GDM1 (cell line): ENCODE data around the gene ZNF718.
A peak's percentile ranks its signal among the peaks of the same experiment; 100 is the strongest.
"Not testable (repeated sequence)": the region's sequence is repeated elsewhere in the genome, so short reads cannot be mapped to it uniquely, and the experiment has no call there.

Experiments used
- DNase-seq: peaks from one replicate; lab custom pipeline; 2025; lab: John Stamatoyannopoulos, UW

ZNF718 gene

GRCh38 chr4:124275-125081 is at the start of gene ZNF718:
TSS of gene ZNF718 (plus strand) at chr4:124501. CDS start at chr4:124671, 170 bp downstream.
- DNase-seq, result no peak

DNA sequence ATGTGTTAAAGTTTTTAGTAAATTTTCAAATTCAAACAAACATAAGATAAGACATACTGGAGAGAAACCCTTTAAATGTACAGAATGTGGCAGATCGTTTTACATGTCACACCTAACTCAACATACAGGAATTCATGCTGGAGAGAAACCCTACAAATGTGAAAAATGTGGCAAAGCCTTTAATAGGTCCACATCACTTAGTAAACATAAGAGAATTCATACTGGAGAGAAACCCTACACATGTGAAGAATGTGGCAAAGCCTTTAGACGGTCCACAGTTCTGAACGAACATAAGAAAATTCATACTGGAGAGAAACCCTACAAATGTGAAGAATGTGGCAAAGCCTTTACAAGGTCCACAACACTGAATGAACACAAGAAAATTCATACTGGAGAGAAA is 38.4 kb upstream of the ZNF718 start:
- DNase-seq, result no peak

- not testable (repeated sequence) for DNase-seq
Observed at GRCh38 chr4:86559-87324, 37.6 kb upstream of the ZNF718 start.

- no peak for DNase-seq
Observed at GRCh38 chr4:98386-98785, 25.9 kb upstream of the ZNF718 start.

DNA sequence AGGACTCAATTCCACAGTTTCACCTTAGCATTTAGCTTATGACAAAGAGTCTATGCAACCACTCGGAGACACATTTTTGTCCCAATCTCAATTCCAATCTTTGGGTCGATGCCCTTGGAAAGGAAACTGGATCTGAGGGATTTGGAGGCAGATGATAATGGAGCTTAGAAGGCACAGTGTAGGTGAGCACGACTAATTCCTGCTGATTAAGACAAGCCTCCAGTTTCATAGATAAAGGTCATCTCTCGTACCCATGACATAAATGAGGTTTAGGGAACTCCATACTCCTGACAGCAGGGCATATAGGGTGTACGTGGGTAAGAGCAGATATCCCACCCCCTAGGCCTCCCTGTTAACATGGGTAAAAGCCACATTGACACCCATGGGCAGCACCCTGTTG is 24.4 kb upstream of the ZNF718 start:
- DNase-seq, result no peak

DNA sequence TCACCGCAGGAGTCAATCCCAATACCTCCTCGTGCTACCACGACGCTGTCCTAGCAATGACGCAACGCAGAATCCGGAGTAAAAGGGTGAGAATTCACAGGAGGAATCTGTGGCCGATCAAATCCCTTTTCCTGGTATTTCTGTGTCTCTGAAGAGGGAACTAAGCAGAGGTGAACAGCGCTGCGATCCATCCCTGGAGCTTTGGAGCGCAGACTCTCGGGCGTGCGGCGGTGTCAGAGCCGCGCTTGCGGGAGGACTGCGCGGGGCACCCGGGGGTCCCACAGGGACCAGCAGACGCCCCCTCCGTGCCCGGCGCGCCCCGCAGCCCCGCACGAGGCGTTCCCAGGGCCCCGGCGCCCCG is 17.2 kb upstream of the ZNF718 start:
- no peak for DNase-seq

DNA sequence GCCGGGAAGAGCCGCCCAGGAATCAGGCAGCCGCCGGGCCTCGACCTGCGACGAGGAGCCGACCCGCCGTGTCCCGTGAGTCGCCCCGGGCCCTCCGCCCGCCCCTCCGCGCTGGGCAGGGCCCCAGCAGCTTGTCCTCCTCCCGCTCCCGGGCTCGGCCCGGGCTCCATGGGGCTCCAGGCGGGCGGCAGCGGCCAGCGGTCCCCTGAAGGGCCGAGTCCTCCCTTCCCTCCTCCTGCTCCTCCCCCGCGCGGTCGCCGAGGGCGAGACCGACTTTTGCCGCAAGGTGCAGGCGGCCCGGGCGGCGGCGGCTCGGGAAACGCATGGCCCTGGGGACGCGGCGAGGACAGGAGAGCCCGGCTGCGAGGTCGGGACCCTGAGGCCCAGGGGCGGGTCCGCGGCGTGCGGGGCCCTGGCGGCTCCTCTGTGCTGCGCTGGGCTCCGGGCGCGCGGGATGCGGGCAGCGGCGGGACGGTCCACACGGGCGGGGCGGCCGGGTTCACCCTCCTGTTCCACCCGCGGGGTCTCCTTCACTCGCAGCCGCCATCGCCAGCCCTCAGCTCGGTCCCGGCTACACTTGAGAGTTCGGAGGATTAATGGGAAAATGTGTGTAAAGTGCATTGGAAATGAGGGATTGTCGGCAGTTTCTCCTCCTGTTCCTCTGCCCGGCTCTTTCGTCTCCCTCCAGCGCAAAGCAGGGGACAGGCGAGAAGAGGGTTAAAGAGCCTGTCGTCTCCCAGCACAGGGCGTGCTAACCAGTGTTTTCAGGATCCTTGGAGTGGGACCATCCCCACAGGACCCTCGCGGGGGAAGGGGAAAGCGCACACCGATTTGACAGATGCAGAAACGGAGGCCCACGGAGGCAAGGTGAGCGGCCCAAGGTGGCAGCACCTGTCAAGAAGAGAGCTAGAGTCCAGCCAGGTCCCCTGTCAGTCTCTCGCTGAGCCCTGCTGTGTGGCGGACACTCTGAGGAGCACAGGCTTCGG is 16.6 kb upstream of the ZNF718 start:
- DNase-seq, result no peak

DNA sequence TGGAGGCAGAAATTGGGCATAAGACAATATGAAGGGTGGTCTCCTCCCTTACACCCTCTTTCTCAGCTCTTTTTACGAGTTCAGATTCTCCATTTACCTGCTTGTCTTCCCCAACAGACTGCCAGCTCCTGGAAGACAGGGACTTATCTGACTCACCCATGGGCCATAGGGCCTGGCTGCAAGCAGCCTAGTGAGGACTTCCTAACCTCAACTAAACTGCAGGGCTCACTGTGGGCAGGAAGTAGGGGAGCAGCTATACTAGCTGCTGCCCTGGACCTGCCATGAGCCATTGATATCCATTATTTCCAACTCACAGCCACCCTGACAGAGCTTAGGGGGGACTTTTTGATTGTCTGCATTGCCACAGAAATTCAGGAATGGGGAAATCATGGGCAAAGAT is 11.5 kb upstream of the ZNF718 start:
- DNase-seq, result no peak

GRCh38 chr4:113732-114131 is 10.6 kb upstream of the ZNF718 start:
- DNase-seq, result no peak

DNA sequence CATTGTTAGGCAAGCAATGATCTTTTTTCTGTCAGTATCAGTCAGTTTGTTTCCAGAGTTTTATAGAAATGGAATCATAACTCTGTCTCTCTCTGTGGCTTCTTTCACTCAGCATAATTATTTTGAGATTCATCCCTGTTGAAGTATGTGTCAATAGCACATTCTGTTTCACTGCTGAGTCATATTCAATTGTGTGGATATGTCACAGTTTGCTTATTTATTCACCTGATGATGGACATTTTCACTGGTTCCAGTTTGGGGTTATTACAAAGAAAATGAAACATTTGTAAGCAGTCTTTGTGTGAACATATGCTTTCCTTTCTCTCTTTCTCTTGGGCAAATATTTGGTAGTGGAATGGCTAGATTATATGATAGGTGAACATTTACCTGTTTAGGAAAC is 10.2 kb upstream of the ZNF718 start:
- no peak for DNase-seq

- DNase-seq, result no peak
Observed at GRCh38 chr4:116499-116898, 7.8 kb upstream of the ZNF718 start.

DNA sequence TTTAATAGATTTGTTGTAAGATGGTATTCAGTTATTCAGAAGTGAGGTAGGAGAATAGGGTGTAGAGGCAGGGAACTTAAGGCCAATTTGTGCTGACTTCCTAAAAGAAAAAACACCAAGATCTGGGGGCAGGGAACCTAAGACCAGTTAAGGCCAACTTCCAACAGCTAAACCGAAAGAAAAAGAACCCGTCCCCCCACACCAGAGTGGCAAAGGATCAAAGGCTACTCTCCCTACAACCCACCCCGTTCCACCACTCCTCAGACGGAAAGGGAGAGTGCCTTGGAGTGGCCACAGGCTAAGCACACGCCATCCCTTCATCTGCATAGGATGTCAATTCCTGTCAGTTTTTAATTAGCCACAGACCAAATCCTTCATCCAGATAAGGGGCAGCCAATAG is 3.7 kb upstream of the ZNF718 start:
- no peak for DNase-seq

DNA sequence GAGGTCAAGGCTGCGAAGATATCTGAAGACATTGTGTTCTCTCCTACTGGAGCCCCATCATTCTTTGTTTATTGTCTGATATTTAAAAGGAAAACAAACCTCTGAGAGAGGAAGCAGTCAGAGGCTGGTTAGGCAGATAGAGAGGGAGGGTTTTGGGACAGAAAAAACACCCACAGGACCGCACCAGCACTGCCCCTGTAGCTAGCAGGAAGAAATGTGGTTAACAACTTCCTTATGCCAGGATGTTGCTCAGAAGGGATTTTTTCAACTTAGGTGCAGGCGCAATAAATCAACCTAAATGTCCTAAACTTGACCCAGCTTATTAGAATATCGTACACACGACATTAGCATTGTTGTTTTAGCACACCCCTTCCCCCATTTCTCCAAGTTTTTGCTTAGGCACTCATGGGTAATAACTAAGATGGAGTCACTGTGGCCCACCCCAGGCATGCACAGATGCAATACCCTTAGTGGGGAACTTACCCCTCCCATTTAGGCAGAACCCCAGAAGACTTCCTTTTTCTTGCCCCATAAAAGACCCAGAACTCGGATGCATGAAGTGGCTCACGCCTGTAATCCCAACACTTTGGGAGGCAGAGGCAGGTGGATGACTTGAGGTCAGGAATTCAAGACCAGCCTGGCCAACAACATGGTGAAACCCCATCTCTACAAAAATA is 2.8 kb upstream of the ZNF718 start:
- DNase-seq, result peak; percentile 82

DNA sequence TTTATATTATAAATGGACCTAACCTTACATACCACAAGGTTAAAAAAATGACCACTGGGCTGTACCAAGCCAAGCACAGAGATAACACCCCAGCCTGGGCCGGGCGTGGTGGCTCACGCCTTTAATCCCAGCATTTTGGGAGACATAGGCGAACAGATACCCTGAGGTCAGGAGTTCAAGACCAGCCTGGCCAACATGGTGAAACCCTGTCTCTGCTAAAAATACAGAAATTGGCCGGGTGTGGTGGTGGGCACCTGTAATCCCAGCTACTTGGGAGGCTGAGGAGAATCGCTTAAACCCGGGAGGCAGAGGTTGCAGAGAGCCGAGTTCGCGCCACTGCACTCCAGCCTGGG is 403 bp upstream of the ZNF718 start:
- not testable (repeated sequence) for DNase-seq

DNA sequence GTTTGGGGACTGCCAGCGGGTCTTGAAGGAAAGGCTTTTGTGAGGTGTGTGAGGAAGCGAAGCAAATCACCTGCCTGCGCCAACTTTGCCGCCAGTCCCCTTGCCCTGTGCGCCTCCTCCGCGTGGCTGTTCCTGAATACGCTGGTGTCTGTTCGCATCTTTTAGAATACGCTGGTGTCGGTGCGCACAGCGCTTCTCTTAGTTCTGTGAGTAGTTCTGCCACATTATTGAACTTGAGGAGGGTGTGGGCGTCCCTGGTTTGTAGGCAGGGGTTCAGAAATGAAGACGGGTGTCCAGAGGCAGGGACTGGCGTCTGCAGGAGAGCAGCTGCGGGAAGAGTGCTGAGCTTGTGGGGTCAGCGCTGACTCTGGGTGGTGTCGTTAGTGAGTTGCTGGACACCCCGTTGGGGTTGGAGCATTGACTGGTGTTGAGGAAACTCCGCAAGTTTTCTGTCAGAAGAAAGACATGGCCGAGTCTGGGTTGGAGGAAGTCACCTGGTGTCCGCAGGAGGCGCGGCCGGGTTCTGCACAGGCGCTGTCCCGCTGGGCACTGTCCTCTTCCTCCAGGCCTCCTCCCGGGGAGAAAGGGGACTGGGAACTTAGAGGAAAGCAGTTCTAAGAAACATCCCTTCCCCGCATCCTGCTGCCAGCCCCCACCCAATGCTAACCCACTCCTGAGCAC is 930 bp downstream of the ZNF718 start:
- DNase-seq, result no peak

- no peak for DNase-seq
Observed at GRCh38 chr4:125833-126232, 1.5 kb downstream of the ZNF718 start.

GRCh38 chr4:132483-132882 is 8.2 kb downstream of the ZNF718 start:
- no peak for DNase-seq

DNA sequence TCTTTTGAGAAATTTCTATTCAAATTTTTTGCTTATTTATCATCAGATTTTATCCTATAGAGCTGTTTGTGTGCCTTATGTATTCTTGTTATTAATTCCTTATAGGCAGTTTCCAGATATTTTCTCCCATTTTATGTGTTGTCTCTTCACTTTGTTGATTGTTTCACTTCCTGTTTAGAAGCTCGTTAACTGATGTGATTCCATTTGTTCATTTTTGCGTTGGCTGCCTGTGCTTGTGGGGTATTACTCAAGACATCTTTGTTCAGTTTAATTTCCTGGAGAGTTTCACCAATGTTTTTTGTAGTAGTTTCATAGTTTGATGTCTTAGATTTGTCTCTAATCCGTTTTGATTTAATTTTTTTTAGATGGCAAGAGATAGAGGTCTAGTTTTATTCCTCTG is 14.6 kb downstream of the ZNF718 start:
- DNase-seq, result no peak

DNA sequence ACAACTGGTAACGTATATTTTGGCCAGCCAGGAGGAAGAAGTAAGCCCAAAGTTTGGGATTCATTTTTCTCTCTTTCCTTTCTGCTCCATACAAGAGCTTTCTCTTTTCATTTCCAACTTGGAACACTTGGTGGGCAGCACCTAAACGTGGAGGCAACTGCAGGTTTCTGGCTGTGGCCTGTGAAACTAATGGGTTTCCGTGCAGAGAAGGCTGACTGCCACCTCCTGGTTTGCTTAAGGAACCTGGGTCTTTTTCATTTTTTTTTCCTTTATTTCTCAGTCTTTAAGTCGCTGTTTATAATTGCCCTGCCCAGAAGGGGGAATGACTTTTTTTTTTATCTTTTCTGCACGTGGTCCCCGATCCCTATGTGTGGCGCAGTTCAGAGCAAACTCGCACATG is 15.4 kb downstream of the ZNF718 start:
- no peak for DNase-seq

DNA sequence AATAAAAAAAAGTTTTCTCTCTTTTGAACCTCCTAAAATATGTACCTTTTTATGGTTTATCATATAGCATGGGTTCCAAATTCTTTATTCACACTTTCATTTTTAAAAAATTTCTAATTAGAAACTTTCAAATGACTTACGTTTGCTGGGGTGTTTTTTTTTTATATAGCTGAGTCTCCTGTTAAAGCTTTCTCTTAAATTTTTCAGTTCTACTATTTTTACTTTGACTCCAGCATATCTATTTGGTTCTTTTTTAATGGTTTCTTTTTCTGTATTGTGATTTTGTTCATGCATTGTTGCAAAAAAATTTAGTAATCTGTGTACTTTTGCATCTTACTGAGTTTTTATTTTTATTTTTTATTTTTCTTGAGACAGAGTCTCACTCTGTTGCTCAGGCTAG is 22.3 kb downstream of the ZNF718 start:
- DNase-seq, result no peak

DNA sequence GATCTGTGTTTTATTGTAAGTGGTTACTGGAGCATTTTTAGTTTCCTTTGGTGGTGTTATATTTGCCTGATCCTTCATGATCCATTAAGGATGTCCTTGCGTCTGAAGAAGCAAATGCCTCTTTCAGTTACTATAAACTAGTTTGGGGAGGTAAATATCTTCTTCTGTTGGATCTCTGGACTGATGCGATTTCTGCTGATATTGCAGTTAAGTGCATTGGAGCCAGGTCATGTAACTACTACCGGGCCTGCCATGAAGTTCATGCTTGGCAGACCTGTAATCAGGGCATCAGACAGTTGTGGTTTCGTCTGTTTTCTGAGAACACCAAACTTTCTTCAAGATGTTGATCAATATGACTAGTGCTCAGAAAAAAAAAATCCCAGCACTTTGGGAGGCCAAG is 22.9 kb downstream of the ZNF718 start:
- DNase-seq, result no peak
